ENCODE data around the gene C8A. TPM values are rescaled to one million over a fixed set of nuclear protein-coding genes. Genes with fewer than 3 reads are reported as not detected.

C8A gene
- total and polyA plus RNA-seq, 2 of the 8 experiments (the other 6 are each of a cell fraction or from before 2014, with no cell fraction given): not detected

DNA sequence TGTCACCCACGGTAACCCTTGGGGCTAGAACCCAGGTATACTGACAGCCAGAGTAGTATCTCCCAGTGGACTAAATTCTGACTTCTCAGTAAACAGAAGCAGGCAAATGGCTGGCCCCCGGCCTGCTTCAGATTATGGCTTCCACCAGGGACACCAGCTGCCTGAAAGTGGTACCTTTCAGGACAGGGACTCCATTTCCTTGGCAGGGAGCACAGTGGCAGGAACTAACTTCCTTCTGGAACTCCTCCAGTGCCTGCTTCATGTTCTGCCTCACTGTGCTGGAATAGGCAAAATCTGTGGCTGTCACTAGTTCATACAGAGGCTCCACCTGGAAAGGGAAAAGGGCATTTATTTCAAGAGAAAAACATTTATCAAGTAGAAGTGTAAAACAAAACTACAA, 78.6 kb downstream of the C8A start (continued):
- TF ChIP-seq, protein P1, sequence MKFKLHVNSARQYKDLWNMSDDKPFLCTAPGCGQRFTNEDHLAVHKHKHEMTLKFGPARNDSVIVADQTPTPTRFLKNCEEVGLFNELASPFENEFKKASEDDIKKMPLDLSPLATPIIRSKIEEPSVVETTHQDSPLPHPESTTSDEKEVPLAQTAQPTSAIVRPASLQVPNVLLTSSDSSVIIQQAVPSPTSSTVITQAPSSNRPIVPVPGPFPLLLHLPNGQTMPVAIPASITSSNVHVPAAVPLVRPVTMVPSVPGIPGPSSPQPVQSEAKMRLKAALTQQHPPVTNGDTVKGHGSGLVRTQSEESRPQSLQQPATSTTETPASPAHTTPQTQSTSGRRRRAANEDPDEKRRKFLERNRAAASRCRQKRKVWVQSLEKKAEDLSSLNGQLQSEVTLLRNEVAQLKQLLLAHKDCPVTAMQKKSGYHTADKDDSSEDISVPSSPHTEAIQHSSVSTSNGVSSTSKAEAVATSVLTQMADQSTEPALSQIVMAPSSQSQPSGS (IDR thresholded peaks at IDR 0.05; ENCODE audit: low read length): no peak
- TF ChIP-seq TCF12 (IDR thresholded peaks at IDR 0.05; ENCODE audit: low read depth, low read length): no peak
- TF ChIP-seq, protein P2, sequence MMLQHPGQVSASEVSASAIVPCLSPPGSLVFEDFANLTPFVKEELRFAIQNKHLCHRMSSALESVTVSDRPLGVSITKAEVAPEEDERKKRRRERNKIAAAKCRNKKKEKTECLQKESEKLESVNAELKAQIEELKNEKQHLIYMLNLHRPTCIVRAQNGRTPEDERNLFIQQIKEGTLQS (IDR thresholded peaks at IDR 0.05; ENCODE audit: insufficient read depth, low read depth, low read length): no peak

Data from H1 (cell line).